WTC11 (cell line): ENCODE data around the gene PRRC2A. TPM values are rescaled to one million over a fixed set of nuclear protein-coding genes. Genes with fewer than 3 reads are reported as not detected.

Source experiments
- ESRRA ChIP-seq: sonication (generic); formaldehyde crosslinking; IDR thresholded peaks from 2 replicates; pipeline ENCODE4 v1.8.1; 2022; ENCODE audit warnings: mild to moderate bottlenecking, missing genetic modification reagents, borderline replicate concordance
- FOXP1 ChIP-seq: sonication (generic); formaldehyde crosslinking; IDR thresholded peaks from 2 replicates; pipeline ENCODE4 v1.8.0; 2022; ENCODE audit warnings: missing genetic modification reagents, mild to moderate bottlenecking, moderate library complexity, borderline replicate concordance
- GABPB1 ChIP-seq: sonication (generic); formaldehyde crosslinking; IDR thresholded peaks from 2 replicates; pipeline ENCODE4 v1.8.1; 2023; ENCODE audit warnings: mild to moderate bottlenecking, missing genetic modification reagents
- HMGA2 ChIP-seq: fragments of 250-450 bp; sonication (Bioruptor Pico); IDR thresholded peaks from 2 replicates; pipeline ENCODE4 v1.4.0; 2021; ENCODE audit warnings: mild to moderate bottlenecking, moderate library complexity
- NR2C2 ChIP-seq: sonication (generic); formaldehyde crosslinking; IDR thresholded peaks from 2 replicates; pipeline ENCODE4 v1.8.0; 2022; ENCODE audit warnings: mild to moderate bottlenecking, missing genetic modification reagents
- RELA ChIP-seq: sonication (generic); formaldehyde crosslinking; IDR thresholded peaks from 2 replicates; pipeline ENCODE4 v1.8.1; 2022; ENCODE audit warnings: missing genetic modification reagents, mild to moderate bottlenecking, borderline replicate concordance
- RORB ChIP-seq: fragments of 250-450 bp; sonication (Bioruptor Pico); IDR thresholded peaks from 2 replicates; pipeline ENCODE4 v1.9.0; 2021; ENCODE audit warnings: mild to moderate bottlenecking
- TCF7 ChIP-seq: sonication (generic); formaldehyde crosslinking; IDR thresholded peaks from 2 replicates; pipeline ENCODE4 v1.8.0; 2022; ENCODE audit warnings: mild to moderate bottlenecking, low read depth, missing genetic modification reagents, moderate library complexity
- TEAD1 ChIP-seq: sonication (generic); formaldehyde crosslinking; IDR thresholded peaks from 2 replicates; pipeline ENCODE4 v1.8.0; 2022; ENCODE audit warnings: mild to moderate bottlenecking, missing genetic modification reagents
- ZBTB21 ChIP-seq: sonication (generic); formaldehyde crosslinking; IDR thresholded peaks from 2 replicates; pipeline ENCODE4 v1.8.1; 2023; ENCODE audit warnings: mild to moderate bottlenecking, missing genetic modification reagents, borderline replicate concordance
- ZNF121 ChIP-seq: sonication (generic); formaldehyde crosslinking; IDR thresholded peaks from 2 replicates; pipeline ENCODE4 v1.8.0; 2023; ENCODE audit warnings: missing genetic modification reagents
- ZNF263 ChIP-seq: sonication (generic); formaldehyde crosslinking; IDR thresholded peaks from 2 replicates; pipeline ENCODE4 v1.8.1; 2022; ENCODE audit warnings: low read depth, mild to moderate bottlenecking, moderate library complexity, missing genetic modification reagents
- ZNF396 ChIP-seq: fragments of 250-450 bp; sonication (Bioruptor Pico); IDR thresholded peaks from 2 replicates; pipeline ENCODE4 v1.8.0; 2021; ENCODE audit warnings: mild to moderate bottlenecking, moderate library complexity, borderline replicate concordance
- ZNF671 ChIP-seq: fragments of 250-450 bp; sonication (Bioruptor Pico); IDR thresholded peaks from 2 replicates; pipeline ENCODE4 v1.8.0; 2021; ENCODE audit warnings: mild to moderate bottlenecking
- total RNA-seq: library from RNA; stranded (reverse); gene quantifications from 3 replicates; pipeline ENCODE4 v1.2.3, GENCODE V29; 2021
- TF ChIP-seq, protein P1 (sequence below): fragments of 250-450 bp; sonication (Bioruptor Pico); IDR thresholded peaks from 2 replicates; pipeline ENCODE4 v1.9.0; 2021; ENCODE audit warnings: mild to moderate bottlenecking, borderline replicate concordance
- TF ChIP-seq, protein P2 (sequence below): sonication (generic); formaldehyde crosslinking; IDR thresholded peaks from 2 replicates; pipeline ENCODE4 v1.8.0; 2022; ENCODE audit warnings: mild to moderate bottlenecking, missing genetic modification reagents
- TF ChIP-seq, protein P3 (sequence below): sonication (generic); formaldehyde crosslinking; IDR thresholded peaks from 2 replicates; pipeline ENCODE4 v1.8.1; 2022; ENCODE audit warnings: low read depth, missing genetic modification reagents, borderline replicate concordance
- TF ChIP-seq, protein P4 (sequence below): sonication (generic); formaldehyde crosslinking; IDR thresholded peaks from 2 replicates; pipeline ENCODE4 v1.8.1; 2023; ENCODE audit warnings: mild to moderate bottlenecking, missing genetic modification reagents, borderline replicate concordance
- TF ChIP-seq, protein P5 (sequence below): fragments of 250-450 bp; sonication (Bioruptor Pico); IDR thresholded peaks from 2 replicates; pipeline ENCODE4 v1.9.0; 2021; ENCODE audit warnings: moderate library complexity, mild to moderate bottlenecking, inconsistent platforms, borderline replicate concordance
- TF ChIP-seq, protein P6 (sequence below): sonication (generic); formaldehyde crosslinking; IDR thresholded peaks from 2 replicates; pipeline ENCODE4 v1.8.1; 2023; ENCODE audit warnings: mild to moderate bottlenecking, missing genetic modification reagents, moderate library complexity
- TF ChIP-seq, protein P7 (sequence below): sonication (generic); formaldehyde crosslinking; IDR thresholded peaks from 2 replicates; pipeline ENCODE4 v1.8.0; 2022; ENCODE audit warnings: mild to moderate bottlenecking, missing genetic modification reagents

The PRRC2A gene
- total RNA-seq, 1 experiment from 2014 or later = 372 TPM

DNA sequence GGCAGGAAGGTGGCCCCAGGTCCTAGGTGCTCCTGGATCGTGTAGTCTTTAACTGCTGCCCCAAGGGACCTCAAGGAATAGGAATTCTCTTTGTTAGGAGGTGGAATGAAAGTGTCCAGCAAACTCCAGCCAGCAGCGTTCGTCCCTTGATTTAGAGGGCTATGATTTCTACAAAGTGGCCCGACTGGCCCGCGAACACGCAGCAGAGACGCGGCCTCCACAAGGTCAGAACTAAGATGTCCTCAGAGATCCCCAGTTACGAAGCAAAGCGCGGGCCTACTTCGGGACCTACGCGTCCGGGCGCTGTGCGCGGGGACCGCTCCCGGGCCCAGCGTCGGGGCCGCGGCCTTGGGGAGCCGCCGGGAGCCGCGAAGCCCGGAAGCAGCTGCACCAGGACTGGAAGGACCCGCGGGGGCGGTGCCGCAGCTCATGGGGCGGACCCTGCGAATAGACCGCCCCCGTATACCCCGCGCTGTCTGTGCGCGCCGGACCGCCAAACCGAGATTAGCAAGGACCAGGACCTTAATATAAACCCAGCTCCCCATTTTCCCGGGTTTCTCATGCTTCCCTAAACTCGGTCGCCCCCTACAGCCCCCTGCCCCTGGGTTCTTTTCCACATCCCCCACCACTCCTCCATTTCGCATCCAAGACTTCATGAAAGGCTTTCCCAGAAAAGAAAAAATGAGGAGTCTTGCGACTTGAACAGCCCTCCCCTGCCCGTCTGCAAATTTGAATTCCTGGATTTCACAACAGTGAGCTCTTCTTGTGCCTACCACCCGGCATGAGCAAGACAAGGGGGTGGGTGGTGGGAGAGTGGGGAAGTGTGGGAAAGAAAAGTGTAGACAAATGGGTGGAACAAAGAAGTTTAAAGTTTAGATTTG is 40.1 kb downstream of the PRRC2A start, which contains the start of gene C6orf47 (continued):
- TF ChIP-seq, protein P1, sequence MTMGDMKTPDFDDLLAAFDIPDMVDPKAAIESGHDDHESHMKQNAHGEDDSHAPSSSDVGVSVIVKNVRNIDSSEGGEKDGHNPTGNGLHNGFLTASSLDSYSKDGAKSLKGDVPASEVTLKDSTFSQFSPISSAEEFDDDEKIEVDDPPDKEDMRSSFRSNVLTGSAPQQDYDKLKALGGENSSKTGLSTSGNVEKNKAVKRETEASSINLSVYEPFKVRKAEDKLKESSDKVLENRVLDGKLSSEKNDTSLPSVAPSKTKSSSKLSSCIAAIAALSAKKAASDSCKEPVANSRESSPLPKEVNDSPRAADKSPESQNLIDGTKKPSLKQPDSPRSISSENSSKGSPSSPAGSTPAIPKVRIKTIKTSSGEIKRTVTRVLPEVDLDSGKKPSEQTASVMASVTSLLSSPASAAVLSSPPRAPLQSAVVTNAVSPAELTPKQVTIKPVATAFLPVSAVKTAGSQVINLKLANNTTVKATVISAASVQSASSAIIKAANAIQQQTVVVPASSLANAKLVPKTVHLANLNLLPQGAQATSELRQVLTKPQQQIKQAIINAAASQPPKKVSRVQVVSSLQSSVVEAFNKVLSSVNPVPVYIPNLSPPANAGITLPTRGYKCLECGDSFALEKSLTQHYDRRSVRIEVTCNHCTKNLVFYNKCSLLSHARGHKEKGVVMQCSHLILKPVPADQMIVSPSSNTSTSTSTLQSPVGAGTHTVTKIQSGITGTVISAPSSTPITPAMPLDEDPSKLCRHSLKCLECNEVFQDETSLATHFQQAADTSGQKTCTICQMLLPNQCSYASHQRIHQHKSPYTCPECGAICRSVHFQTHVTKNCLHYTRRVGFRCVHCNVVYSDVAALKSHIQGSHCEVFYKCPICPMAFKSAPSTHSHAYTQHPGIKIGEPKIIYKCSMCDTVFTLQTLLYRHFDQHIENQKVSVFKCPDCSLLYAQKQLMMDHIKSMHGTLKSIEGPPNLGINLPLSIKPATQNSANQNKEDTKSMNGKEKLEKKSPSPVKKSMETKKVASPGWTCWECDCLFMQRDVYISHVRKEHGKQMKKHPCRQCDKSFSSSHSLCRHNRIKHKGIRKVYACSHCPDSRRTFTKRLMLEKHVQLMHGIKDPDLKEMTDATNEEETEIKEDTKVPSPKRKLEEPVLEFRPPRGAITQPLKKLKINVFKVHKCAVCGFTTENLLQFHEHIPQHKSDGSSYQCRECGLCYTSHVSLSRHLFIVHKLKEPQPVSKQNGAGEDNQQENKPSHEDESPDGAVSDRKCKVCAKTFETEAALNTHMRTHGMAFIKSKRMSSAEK (CRISPR knock-in tag) = 0 out of 2 replicates have a peak, but pooled peaks have one; percentile 18
- TF ChIP-seq, protein P2, sequence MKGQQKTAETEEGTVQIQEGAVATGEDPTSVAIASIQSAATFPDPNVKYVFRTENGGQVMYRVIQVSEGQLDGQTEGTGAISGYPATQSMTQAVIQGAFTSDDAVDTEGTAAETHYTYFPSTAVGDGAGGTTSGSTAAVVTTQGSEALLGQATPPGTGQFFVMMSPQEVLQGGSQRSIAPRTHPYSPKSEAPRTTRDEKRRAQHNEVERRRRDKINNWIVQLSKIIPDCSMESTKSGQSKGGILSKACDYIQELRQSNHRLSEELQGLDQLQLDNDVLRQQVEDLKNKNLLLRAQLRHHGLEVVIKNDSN (CRISPR knock-in tag) = no peak
- TF ChIP-seq GABPB1 (CRISPR knock-in tag) = peak; percentile 79; the same call in 1 of the 2 replicates
- TF ChIP-seq, protein P3, sequence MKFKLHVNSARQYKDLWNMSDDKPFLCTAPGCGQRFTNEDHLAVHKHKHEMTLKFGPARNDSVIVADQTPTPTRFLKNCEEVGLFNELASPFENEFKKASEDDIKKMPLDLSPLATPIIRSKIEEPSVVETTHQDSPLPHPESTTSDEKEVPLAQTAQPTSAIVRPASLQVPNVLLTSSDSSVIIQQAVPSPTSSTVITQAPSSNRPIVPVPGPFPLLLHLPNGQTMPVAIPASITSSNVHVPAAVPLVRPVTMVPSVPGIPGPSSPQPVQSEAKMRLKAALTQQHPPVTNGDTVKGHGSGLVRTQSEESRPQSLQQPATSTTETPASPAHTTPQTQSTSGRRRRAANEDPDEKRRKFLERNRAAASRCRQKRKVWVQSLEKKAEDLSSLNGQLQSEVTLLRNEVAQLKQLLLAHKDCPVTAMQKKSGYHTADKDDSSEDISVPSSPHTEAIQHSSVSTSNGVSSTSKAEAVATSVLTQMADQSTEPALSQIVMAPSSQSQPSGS = no peak
- TF ChIP-seq ZNF671 (CRISPR knock-in tag) = peak; percentile 70; the same call in 1 of the 2 replicates
- peak; percentile 53; the same call in 1 of the 2 replicates for TF ChIP-seq TEAD1 (CRISPR knock-in tag)
- TF ChIP-seq ZNF121 (CRISPR knock-in tag) = no peak
- TF ChIP-seq TCF7 = no peak
- TF ChIP-seq ZNF263 (CRISPR knock-in tag) = no peak
- TF ChIP-seq HMGA2 = no peak
- 0 out of 2 replicates have a peak, but pooled peaks have one; percentile 41 for TF ChIP-seq RELA
- TF ChIP-seq, protein P4, sequence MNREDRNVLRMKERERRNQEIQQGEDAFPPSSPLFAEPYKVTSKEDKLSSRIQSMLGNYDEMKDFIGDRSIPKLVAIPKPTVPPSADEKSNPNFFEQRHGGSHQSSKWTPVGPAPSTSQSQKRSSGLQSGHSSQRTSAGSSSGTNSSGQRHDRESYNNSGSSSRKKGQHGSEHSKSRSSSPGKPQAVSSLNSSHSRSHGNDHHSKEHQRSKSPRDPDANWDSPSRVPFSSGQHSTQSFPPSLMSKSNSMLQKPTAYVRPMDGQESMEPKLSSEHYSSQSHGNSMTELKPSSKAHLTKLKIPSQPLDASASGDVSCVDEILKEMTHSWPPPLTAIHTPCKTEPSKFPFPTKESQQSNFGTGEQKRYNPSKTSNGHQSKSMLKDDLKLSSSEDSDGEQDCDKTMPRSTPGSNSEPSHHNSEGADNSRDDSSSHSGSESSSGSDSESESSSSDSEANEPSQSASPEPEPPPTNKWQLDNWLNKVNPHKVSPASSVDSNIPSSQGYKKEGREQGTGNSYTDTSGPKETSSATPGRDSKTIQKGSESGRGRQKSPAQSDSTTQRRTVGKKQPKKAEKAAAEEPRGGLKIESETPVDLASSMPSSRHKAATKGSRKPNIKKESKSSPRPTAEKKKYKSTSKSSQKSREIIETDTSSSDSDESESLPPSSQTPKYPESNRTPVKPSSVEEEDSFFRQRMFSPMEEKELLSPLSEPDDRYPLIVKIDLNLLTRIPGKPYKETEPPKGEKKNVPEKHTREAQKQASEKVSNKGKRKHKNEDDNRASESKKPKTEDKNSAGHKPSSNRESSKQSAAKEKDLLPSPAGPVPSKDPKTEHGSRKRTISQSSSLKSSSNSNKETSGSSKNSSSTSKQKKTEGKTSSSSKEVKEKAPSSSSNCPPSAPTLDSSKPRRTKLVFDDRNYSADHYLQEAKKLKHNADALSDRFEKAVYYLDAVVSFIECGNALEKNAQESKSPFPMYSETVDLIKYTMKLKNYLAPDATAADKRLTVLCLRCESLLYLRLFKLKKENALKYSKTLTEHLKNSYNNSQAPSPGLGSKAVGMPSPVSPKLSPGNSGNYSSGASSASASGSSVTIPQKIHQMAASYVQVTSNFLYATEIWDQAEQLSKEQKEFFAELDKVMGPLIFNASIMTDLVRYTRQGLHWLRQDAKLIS (CRISPR knock-in tag) = no peak
- TF ChIP-seq ZNF396 = no peak
- peak; percentile 86 for TF ChIP-seq ESRRA (CRISPR knock-in tag)
- TF ChIP-seq FOXP1 (CRISPR knock-in tag) = no peak
- no peak for TF ChIP-seq RORB
- no peak for TF ChIP-seq ZBTB21 (CRISPR knock-in tag)
- TF ChIP-seq, protein P5, sequence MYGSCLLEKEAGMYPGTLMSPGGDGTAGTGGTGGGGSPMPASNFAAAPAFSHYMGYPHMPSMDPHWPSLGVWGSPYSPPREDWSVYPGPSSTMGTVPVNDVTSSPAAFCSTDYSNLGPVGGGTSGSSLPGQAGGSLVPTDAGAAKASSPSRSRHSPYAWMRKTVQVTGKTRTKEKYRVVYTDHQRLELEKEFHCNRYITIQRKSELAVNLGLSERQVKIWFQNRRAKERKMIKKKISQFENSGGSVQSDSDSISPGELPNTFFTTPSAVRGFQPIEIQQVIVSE = no peak
- peak; percentile 33; the same call in 1 of the 2 replicates for TF ChIP-seq NR2C2
- TF ChIP-seq, protein P6, sequence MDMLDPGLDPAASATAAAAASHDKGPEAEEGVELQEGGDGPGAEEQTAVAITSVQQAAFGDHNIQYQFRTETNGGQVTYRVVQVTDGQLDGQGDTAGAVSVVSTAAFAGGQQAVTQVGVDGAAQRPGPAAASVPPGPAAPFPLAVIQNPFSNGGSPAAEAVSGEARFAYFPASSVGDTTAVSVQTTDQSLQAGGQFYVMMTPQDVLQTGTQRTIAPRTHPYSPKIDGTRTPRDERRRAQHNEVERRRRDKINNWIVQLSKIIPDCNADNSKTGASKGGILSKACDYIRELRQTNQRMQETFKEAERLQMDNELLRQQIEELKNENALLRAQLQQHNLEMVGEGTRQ (CRISPR knock-in tag) = no peak
- TF ChIP-seq, protein P7, sequence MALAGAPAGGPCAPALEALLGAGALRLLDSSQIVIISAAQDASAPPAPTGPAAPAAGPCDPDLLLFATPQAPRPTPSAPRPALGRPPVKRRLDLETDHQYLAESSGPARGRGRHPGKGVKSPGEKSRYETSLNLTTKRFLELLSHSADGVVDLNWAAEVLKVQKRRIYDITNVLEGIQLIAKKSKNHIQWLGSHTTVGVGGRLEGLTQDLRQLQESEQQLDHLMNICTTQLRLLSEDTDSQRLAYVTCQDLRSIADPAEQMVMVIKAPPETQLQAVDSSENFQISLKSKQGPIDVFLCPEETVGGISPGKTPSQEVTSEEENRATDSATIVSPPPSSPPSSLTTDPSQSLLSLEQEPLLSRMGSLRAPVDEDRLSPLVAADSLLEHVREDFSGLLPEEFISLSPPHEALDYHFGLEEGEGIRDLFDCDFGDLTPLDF (CRISPR knock-in tag) = 0 out of 2 replicates have a peak, but pooled peaks have one; percentile 23
